ENCODE measurements around the gene AK4.

GRCh38 chr1:65225179-65225578 is 77.2 kb downstream of the AK4 start:
- TF ChIP-seq, protein P1, sequence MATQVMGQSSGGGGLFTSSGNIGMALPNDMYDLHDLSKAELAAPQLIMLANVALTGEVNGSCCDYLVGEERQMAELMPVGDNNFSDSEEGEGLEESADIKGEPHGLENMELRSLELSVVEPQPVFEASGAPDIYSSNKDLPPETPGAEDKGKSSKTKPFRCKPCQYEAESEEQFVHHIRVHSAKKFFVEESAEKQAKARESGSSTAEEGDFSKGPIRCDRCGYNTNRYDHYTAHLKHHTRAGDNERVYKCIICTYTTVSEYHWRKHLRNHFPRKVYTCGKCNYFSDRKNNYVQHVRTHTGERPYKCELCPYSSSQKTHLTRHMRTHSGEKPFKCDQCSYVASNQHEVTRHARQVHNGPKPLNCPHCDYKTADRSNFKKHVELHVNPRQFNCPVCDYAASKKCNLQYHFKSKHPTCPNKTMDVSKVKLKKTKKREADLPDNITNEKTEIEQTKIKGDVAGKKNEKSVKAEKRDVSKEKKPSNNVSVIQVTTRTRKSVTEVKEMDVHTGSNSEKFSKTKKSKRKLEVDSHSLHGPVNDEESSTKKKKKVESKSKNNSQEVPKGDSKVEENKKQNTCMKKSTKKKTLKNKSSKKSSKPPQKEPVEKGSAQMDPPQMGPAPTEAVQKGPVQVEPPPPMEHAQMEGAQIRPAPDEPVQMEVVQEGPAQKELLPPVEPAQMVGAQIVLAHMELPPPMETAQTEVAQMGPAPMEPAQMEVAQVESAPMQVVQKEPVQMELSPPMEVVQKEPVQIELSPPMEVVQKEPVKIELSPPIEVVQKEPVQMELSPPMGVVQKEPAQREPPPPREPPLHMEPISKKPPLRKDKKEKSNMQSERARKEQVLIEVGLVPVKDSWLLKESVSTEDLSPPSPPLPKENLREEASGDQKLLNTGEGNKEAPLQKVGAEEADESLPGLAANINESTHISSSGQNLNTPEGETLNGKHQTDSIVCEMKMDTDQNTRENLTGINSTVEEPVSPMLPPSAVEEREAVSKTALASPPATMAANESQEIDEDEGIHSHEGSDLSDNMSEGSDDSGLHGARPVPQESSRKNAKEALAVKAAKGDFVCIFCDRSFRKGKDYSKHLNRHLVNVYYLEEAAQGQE (IDR thresholded peaks at IDR 0.05; ENCODE audit: insufficient read depth in 1 of 2, low read depth in 2 of 2, low read length in 2 of 2): no peak
- TF ChIP-seq TAF1 (IDR thresholded peaks at IDR 0.05; ENCODE audit: borderline replicate concordance, insufficient read depth, low read length): no peak

Measured in PFSK-1 (cell line).